Measurements from ENCODE around the gene TXNRD3. TPM values are rescaled to one million over a fixed set of nuclear protein-coding genes. Genes with fewer than 3 reads are reported as not detected.

Gene TXNRD3
- polyA plus RNA-seq, 3 donors, result 15.3 to 19.0 (median 17.1) TPM

- DNase-seq (ENCODE audit: extremely low read depth in 1 of 11, low read depth in 9 of 11, low spot score in 4 of 11), result no peak
These were observed 85.4 kb downstream of the TXNRD3 start for GRCh38 chr3:126569390-126569975.

- DNase-seq (ENCODE audit: extremely low read depth in 1 of 11, low read depth in 9 of 11, low spot score in 4 of 11), result no peak
These were observed 86.1 kb downstream of the TXNRD3 start for GRCh38 chr3:126568776-126569342.

GRCh38 chr3:126567696-126568438 lies 87.1 kb downstream of the TXNRD3 start:
- no peak for DNase-seq (ENCODE audit: extremely low read depth in 1 of 11, low read depth in 9 of 11, low spot score in 4 of 11)

- no peak for DNase-seq (ENCODE audit: extremely low read depth in 1 of 11, low read depth in 9 of 11, low spot score in 4 of 11)
These were observed 92.1 kb downstream of the TXNRD3 start for GRCh38 chr3:126562737-126563276.

GRCh38 chr3:126558336-126559071 lies 96.4 kb downstream of the TXNRD3 start, which contains the start of gene C3orf22:
C3orf22 (minus strand) TSS chr3:126558932; CDS start chr3:126553390, 5,542 bp downstream.
- no peak for DNase-seq (ENCODE audit: extremely low read depth in 1 of 11, low read depth in 9 of 11, low spot score in 4 of 11)

- no peak for DNase-seq (ENCODE audit: extremely low read depth in 1 of 11, low read depth in 9 of 11, low spot score in 4 of 11)
These were observed 97.2 kb downstream of the TXNRD3 start for GRCh38 chr3:126557761-126558160.

- DNase-seq (ENCODE audit: extremely low read depth in 1 of 11, low read depth in 9 of 11, low spot score in 4 of 11), result no peak
These were observed 97.5 kb downstream of the TXNRD3 start for GRCh38 chr3:126557415-126557745.

Other genes starting within 250 kb of the TXNRD3 start
- gene ZXDC, start 179.2 kb downstream of the TXNRD3 start, polyA plus RNA-seq (ENCODE audit: insufficient read length in 3 of 3), result 10 to 100 TPM; 31.1 to 44.5 (median 34.7) TPM
- under 1 TPM; 0.09 to 0.29 (median 0.10) TPM for gene UROC1, start 137.4 kb downstream of the TXNRD3 start, polyA plus RNA-seq (ENCODE audit: insufficient read length in 3 of 3)
- 1 to 10 TPM; 4.5 to 9.7 (median 7.4) TPM for gene CHST13, start 131.0 kb downstream of the TXNRD3 start, polyA plus RNA-seq (ENCODE audit: insufficient read length in 3 of 3)
- under 1 TPM in 2 of 3 donors, not detected in 1; 0.09 to 0.17 TPM for gene C3orf22, start 96.2 kb downstream of the TXNRD3 start, polyA plus RNA-seq (ENCODE audit: insufficient read length in 3 of 3)
- 10 to 100 TPM; 15.7 to 22.3 (median 21.1) TPM for gene CHCHD6, start 49.1 kb upstream of the TXNRD3 start, polyA plus RNA-seq (ENCODE audit: insufficient read length in 3 of 3)

All from renal cortex interstitium (tissue), 11 donors.